IPS-18c (cell line): ENCODE measurements around the gene FMNL2.
"Not testable (repeated sequence)": the region's sequence is repeated elsewhere in the genome, so short reads cannot be mapped to it uniquely, and the experiment has no call there.

Experiments used
- H3K4me3 ChIP-seq: 2 replicates; pipeline ENCODE4 v1.7.0; 2013; ENCODE audit warnings: low read depth, mild to moderate bottlenecking, low read length, moderate library complexity; ENCODE audit not compliant: insufficient read depth
- H3K9me3 ChIP-seq: one replicate; pipeline ENCODE4 v1.6.1; 2013; ENCODE audit warnings: mild to moderate bottlenecking, low read length, moderate library complexity; ENCODE audit not compliant: control insufficient read depth, insufficient read depth

The FMNL2 gene

GRCh38 chr2:152388269-152388668, 53.3 kb downstream of the FMNL2 start:
- H3K9me3 ChIP-seq, result not testable (repeated sequence)

GRCh38 chr2:152389483-152389882, 54.5 kb downstream of the FMNL2 start:
- H3K9me3 ChIP-seq, result no peaks in the 10 kb centered on the region
- no peak overlapping the region for H3K4me3 ChIP-seq

More at GRCh38 chr2:152388269-152388668, 53.3 kb downstream of the FMNL2 start:
- H3K4me3 ChIP-seq, result not testable (repeated sequence)

GRCh38 chr2:152390837-152391236, 55.9 kb downstream of the FMNL2 start:
- Histone ChIP-seq H3K9me3 (no peaks in the 10 kb centered on the region), H3K4me3 (no peak overlapping the region)

GRCh38 chr2:152391318-152391717, 56.3 kb downstream of the FMNL2 start:
- no peaks in the 10 kb centered on the region for H3K9me3 ChIP-seq
- H3K4me3 ChIP-seq, result no peak overlapping the region

- H3K9me3 ChIP-seq, result no peaks in the 10 kb centered on the region
- no peak overlapping the region for H3K4me3 ChIP-seq
These were observed 58.4 kb downstream of the FMNL2 start for GRCh38 chr2:152393377-152393776.

GRCh38 chr2:152394326-152394725, 59.4 kb downstream of the FMNL2 start:
- Histone ChIP-seq H3K9me3 (no peaks in the 10 kb centered on the region), H3K4me3 (no peak overlapping the region)

GRCh38 chr2:152395103-152395502, 60.1 kb downstream of the FMNL2 start:
- H3K9me3 ChIP-seq, result no peaks in the 10 kb centered on the region
- no peak overlapping the region for H3K4me3 ChIP-seq

- Histone ChIP-seq H3K4me3 (no peak overlapping the region), H3K9me3 (no peaks in the 10 kb centered on the region)
These were observed 60.6 kb downstream of the FMNL2 start for GRCh38 chr2:152395572-152395971.

GRCh38 chr2:152396051-152396511, 61.1 kb downstream of the FMNL2 start:
- Histone ChIP-seq H3K9me3 (no peaks in the 10 kb centered on the region), H3K4me3 (no peak overlapping the region)

GRCh38 chr2:152396763-152397162, 61.8 kb downstream of the FMNL2 start:
- no peak overlapping the region for H3K4me3 ChIP-seq

GRCh38 chr2:152399003-152399402, 64.0 kb downstream of the FMNL2 start:
- Histone ChIP-seq H3K9me3 (no peaks in the 10 kb centered on the region), H3K4me3 (no peak overlapping the region)

More at GRCh38 chr2:152396763-152397162, 61.8 kb downstream of the FMNL2 start:
- H3K9me3 ChIP-seq, result no peaks in the 10 kb centered on the region

GRCh38 chr2:152400607-152401214, 65.7 kb downstream of the FMNL2 start:
- Histone ChIP-seq H3K4me3 (no peak overlapping the region), H3K9me3 (no peaks in the 10 kb centered on the region)

- Histone ChIP-seq H3K4me3 (no peak overlapping the region), H3K9me3 (no peaks in the 10 kb centered on the region)
These were observed 68.1 kb downstream of the FMNL2 start for GRCh38 chr2:152402780-152403759.

GRCh38 chr2:152405206-152406118, 70.5 kb downstream of the FMNL2 start:
- no peak overlapping the region for H3K4me3 ChIP-seq
- no peaks in the 10 kb centered on the region for H3K9me3 ChIP-seq

- H3K4me3 ChIP-seq, result no peak overlapping the region
- H3K9me3 ChIP-seq, result no peaks in the 10 kb centered on the region
These were observed 71.3 kb downstream of the FMNL2 start for GRCh38 chr2:152406119-152406835.

GRCh38 chr2:152406836-152407161, 71.8 kb downstream of the FMNL2 start:
- Histone ChIP-seq H3K4me3 (no peak overlapping the region), H3K9me3 (no peaks in the 10 kb centered on the region)
